HepG2 (cell line): ENCODE data around the gene ZIC2. TPM values are rescaled to one million over a fixed set of nuclear protein-coding genes. Genes with fewer than 3 reads are reported as not detected.

Source experiments
- ARNTL ChIP-seq: sonication (generic); formaldehyde crosslinking; IDR thresholded peaks from 2 replicates; pipeline ENCODE4 v1.4.0; 2020; ENCODE audit warnings: mild to moderate bottlenecking, missing genetic modification reagents
- GRHL1 ChIP-seq: sonication (generic); formaldehyde crosslinking; conservative IDR thresholded peaks from 2 replicates; pipeline ENCODE4 v1.8.0; 2022; ENCODE audit warnings: missing genetic modification reagents
- HDAC2 ChIP-seq: sonication (generic); formaldehyde crosslinking; IDR thresholded peaks from 2 replicates; pipeline ENCODE4 v1.4.0; 2020; ENCODE audit warnings: missing genetic modification reagents
- MEF2D ChIP-seq: sonication (generic); formaldehyde crosslinking; IDR thresholded peaks from 2 replicates; pipeline ENCODE4 v1.5.1; 2020; ENCODE audit warnings: mild to moderate bottlenecking, missing genetic modification reagents
- PAF1 ChIP-seq: IDR thresholded peaks from 2 replicates; pipeline ENCODE4 v1.6.1; 2016; ENCODE audit warnings: missing genetic modification reagents, missing compliant biosample characterization
- RARA ChIP-seq: IDR thresholded peaks from 2 replicates; pipeline ENCODE4 v1.6.1; 2016; ENCODE audit warnings: missing genetic modification reagents, missing compliant biosample characterization
- SCMH1 ChIP-seq: sonication (generic); formaldehyde crosslinking; IDR thresholded peaks from 2 replicates; pipeline ENCODE4 v1.9.0; 2021; ENCODE audit warnings: missing genetic modification reagents, mild to moderate bottlenecking, borderline replicate concordance
- SP1 ChIP-seq, 2 experiments: fragments of 450-650 bp in 1 of 2; sonication (generic) in 1 of 2; formaldehyde crosslinking in 1 of 2; IDR thresholded peaks; 2 replicates each; pipeline versions ENCODE4 v1.4.0 to v1.6.1; 2016 to 2020; ENCODE audit warnings: missing genetic modification reagents in 1 of 2
- SP5 ChIP-seq: IDR thresholded peaks from 2 replicates; pipeline ENCODE4 v1.6.1; 2016; ENCODE audit warnings: low read depth, borderline replicate concordance
- ZHX2 ChIP-seq, 2 experiments: sonication (generic) in 1 of 2; formaldehyde crosslinking in 1 of 2; IDR thresholded peaks; 2 replicates each; pipeline versions ENCODE4 v1.6.1 to v1.9.0; 2014 to 2022; ENCODE audit warnings: antibody characterized with exemption in 1 of 2, borderline replicate concordance in 1 of 2, inconsistent platforms in 1 of 2, low read depth in 1 of 2, missing genetic modification reagents in 1 of 2
- ZNF674 ChIP-seq: sonication (generic); formaldehyde crosslinking; IDR thresholded peaks from 2 replicates; pipeline ENCODE4 v1.5.0; 2020; ENCODE audit warnings: low read depth, mild to moderate bottlenecking, missing genetic modification reagents
- polyA plus RNA-seq, 8 experiments: library from polyadenylated mRNA; depleted of rRNA in 3 of 8; stranded (reverse) in 7 of 8; unstranded in 1 of 8; fragments of >200 nt; fragmentation: Illumina TruSeq in 4 of 8; extraction: Trizol in 4 of 8; gene quantifications; 2 replicates each; pipeline versions ENCODE4 v1.2.1 to v1.2.3, GENCODE V29; 2011 to 2016; ENCODE audit warnings: low read depth in 4 of 8, missing spikeins in 1 of 8, mixed read lengths in 1 of 8; ENCODE audit not compliant: insufficient read depth in 1 of 8
- total RNA-seq, 5 experiments: library from RNA; depleted of rRNA; stranded (reverse); fragments of >200 nt; fragmentation: Illumina TruSeq; extraction: Trizol; gene quantifications; 2 replicates each; pipeline ENCODE4 v1.2.3, GENCODE V29; 2016; ENCODE audit warnings: low read depth in 1 of 5
- TF ChIP-seq, protein P1 (sequence below): sonication (generic); formaldehyde crosslinking; IDR thresholded peaks from 2 replicates; pipeline ENCODE4 v1.9.0; 2021; ENCODE audit warnings: missing genetic modification reagents, mild to moderate bottlenecking, borderline replicate concordance
- TF ChIP-seq, protein P2 (sequence below): IDR thresholded peaks from 2 replicates; pipeline ENCODE4 v1.6.1; 2016; ENCODE audit warnings: mild to moderate bottlenecking

The ZIC2 gene
- total and polyA plus RNA-seq, 2 of the 13 experiments (the other 11 are each of a cell fraction or from before 2014, with no cell fraction given) = 0.13 TPM; not detected in 1

GRCh38 chr13:99980201-99980823 is 1.3 kb upstream of the ZIC2 start (continued):
- no peak for TF ChIP-seq ZHX2 (IDR thresholded peaks at IDR 0.05; ENCODE audit: low read depth)
- TF ChIP-seq ZHX2 (CRISPR knock-in tag; IDR thresholded peaks at IDR 0.05; ENCODE audit: borderline replicate concordance) = peak; percentile 83; the same call in 1 of the 2 replicates
- no peak for TF ChIP-seq SCMH1 (CRISPR knock-in tag)
- TF ChIP-seq RARA (CRISPR knock-in tag) = no peak
- TF ChIP-seq PAF1 (CRISPR knock-in tag) = no peak
- TF ChIP-seq ARNTL (CRISPR knock-in tag) = no peak
- no peak for TF ChIP-seq SP5 (CRISPR knock-in tag)
- TF ChIP-seq, protein P1, sequence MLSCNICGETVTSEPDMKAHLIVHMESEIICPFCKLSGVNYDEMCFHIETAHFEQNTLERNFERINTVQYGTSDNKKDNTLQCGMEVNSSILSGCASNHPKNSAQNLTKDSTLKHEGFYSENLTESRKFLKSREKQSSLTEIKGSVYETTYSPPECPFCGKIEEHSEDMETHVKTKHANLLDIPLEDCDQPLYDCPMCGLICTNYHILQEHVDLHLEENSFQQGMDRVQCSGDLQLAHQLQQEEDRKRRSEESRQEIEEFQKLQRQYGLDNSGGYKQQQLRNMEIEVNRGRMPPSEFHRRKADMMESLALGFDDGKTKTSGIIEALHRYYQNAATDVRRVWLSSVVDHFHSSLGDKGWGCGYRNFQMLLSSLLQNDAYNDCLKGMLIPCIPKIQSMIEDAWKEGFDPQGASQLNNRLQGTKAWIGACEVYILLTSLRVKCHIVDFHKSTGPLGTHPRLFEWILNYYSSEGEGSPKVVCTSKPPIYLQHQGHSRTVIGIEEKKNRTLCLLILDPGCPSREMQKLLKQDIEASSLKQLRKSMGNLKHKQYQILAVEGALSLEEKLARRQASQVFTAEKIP (CRISPR knock-in tag) = no peak
- no peak for TF ChIP-seq GRHL1 (CRISPR knock-in tag)
- TF ChIP-seq MEF2D (CRISPR knock-in tag) = no peak
- TF ChIP-seq ZNF674 = no peak
- TF ChIP-seq, protein P2, sequence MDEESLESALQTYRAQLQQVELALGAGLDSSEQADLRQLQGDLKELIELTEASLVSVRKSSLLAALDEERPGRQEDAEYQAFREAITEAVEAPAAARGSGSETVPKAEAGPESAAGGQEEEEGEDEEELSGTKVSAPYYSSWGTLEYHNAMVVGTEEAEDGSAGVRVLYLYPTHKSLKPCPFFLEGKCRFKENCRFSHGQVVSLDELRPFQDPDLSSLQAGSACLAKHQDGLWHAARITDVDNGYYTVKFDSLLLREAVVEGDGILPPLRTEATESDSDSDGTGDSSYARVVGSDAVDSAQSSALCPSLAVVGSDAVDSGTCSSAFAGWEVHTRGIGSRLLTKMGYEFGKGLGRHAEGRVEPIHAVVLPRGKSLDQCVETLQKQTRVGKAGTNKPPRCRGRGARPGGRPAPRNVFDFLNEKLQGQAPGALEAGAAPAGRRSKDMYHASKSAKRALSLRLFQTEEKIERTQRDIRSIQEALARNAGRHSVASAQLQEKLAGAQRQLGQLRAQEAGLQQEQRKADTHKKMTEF (CRISPR knock-in tag) = no peak
- TF ChIP-seq SP1 (IDR thresholded peaks at IDR 0.05) = no peak
- no peak for TF ChIP-seq SP1 (CRISPR knock-in tag; IDR thresholded peaks at IDR 0.05)
- no peak for TF ChIP-seq HDAC2 (CRISPR knock-in tag)
